Measurements from ENCODE around the gene RAPGEF4. TPM values are rescaled to one million over a fixed set of nuclear protein-coding genes. Genes with fewer than 3 reads are reported as not detected.

RAPGEF4 gene
- total RNA-seq, 1 experiment from 2014 or later = 1.4 TPM

- Mint-ChIP-seq H3K9me3 (no peaks in the 10 kb centered on the region), H3K4me1 (peaks cover 17 to 21% of the 10 kb centered on the region in 2 experiments), H3K27me3 (ENCODE audit: low read depth) (no peaks in the 10 kb centered on the region; the same call in 1 of the 2 replicates), H3K36me3 (ENCODE audit: insufficient read depth in 1 of 3, low read depth in 3 of 3) (no peaks in the 10 kb centered on the region), H3K4me3 (no peak overlapping the region), H3K27ac (no peak overlapping the region)
- Histone ChIP-seq H4K8ac (replicated peaks; ENCODE audit: insufficient read length, low read depth, low read length) (no peak overlapping the region), H3K27me3 (ENCODE audit: insufficient read depth, low read length) (no peaks in the 10 kb centered on the region), H3K9me3 (ENCODE audit: control insufficient read depth, low read depth, low read length) (no peaks in the 10 kb centered on the region), H3K23ac (ENCODE audit: insufficient read length, low read depth, low read length) (no peak overlapping the region), H2BK12ac (ENCODE audit: insufficient read length, low read depth, low read length) (no peak overlapping the region), H3K79me2 (ENCODE audit: insufficient read depth, low read length) (no peaks in the 10 kb centered on the region), H3K4me2 (ENCODE audit: insufficient read depth, insufficient read length, low read length) (no peak overlapping the region), H3K79me1 (ENCODE audit: insufficient read depth, low read depth, low read length, poor library complexity, severe bottlenecking) (no peaks in the 10 kb centered on the region), H2AFZ (ENCODE audit: low read length) (no peak overlapping the region), H3K4me1 (ENCODE audit: insufficient read depth, low read length) (no peaks in the 10 kb centered on the region), H2AK5ac (ENCODE audit: insufficient read length, low read length) (no peak overlapping the region), H2BK20ac (ENCODE audit: low read depth, low read length, poor library complexity, severe bottlenecking) (no peak overlapping the region), H3K23me2 (ENCODE audit: insufficient read length, low read depth, low read length, poor library complexity, severe bottlenecking) (no peaks in the 10 kb centered on the region), H3K4ac (ENCODE audit: low read depth, low read length) (no peak overlapping the region), H3K56ac (ENCODE audit: insufficient read length, low read depth, low read length) (no peak overlapping the region), H2BK120ac (ENCODE audit: low read depth, low read length, poor library complexity, severe bottlenecking) (no peak overlapping the region), H4K20me1 (ENCODE audit: control insufficient read depth, insufficient read depth, insufficient read length) (no peaks in the 10 kb centered on the region), H4K5ac (ENCODE audit: insufficient read length, low read depth, low read length) (no peak overlapping the region), H2BK15ac (ENCODE audit: low read depth, low read length) (no peak overlapping the region), H3K18ac (ENCODE audit: insufficient read length, low read depth, low read length) (no peak overlapping the region), H3K14ac (ENCODE audit: insufficient read depth, low read length) (no peak overlapping the region; the same call in 1 of the 2 replicates), H3K27ac (ENCODE audit: insufficient read length, low read depth, low read length) (no peak overlapping the region), H2BK5ac (ENCODE audit: insufficient read length, low read length) (no peak overlapping the region), H4K91ac (ENCODE audit: insufficient read length, low read depth, low read length) (no peak overlapping the region), H3T11ph (ENCODE audit: low read length) (no peak overlapping the region), H3K9ac (ENCODE audit: extremely low read depth, insufficient read length, low read length) (no peak overlapping the region)
- no peak for DNase-seq
- TF ChIP-seq CTCF (conservative IDR thresholded peaks at IDR 0.05) = no peak
- WGBS (ENCODE audit: extremely low coverage, insufficient read length, low lambda C conversion rate) = no CpG with 5 or more reads among the region's 16 CpGs
These were observed 231.7 kb downstream of the RAPGEF4 start for GRCh38 chr2:172967036-172967982.
